SH-SY5Y (cell line): ENCODE measurements around the gene RPAP3.

Source experiments
- GATA2 ChIP-seq: IDR thresholded peaks from 2 replicates; pipeline ENCODE4 v1.6.1; 2011; ENCODE audit warnings: mild to moderate bottlenecking, low read depth, low read length
- GATA3 ChIP-seq: IDR thresholded peaks from 2 replicates; pipeline ENCODE4 v1.6.1; 2011; ENCODE audit warnings: low read depth, mild to moderate bottlenecking, low read length, moderate library complexity

DNA sequence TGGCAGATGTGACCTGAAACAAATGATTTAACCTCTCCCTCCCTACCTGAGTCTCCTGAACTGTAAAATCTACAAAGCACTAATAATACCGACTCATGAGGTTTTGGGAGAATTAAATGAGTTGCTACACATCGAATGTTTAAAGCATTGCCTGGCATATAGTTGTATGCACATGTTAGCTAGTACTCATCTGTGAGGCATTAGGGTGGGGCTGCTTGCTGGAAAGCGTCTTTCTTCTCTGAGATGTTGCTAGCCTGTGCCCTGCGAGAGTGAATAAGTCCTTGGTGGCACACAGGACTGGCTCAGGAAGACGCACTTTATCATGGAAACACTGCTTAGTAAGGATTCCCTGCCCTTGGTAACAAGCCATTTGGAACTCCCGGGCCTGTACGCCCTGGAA is 46.7 kb upstream of the RPAP3 start:
- no peak for TF ChIP-seq GATA3
- TF ChIP-seq GATA2: no peak
